Activated CD4-positive, CD25-positive, alpha-beta regulatory T cell treated with anti-CD3 and anti-CD28 coated beads, Interleukin-2, amount 50 U/mL, for 72 hours (primary cell): ENCODE results near the gene SLC26A9.
"Not testable (repeated sequence)": the region's sequence is repeated elsewhere in the genome, so short reads cannot be mapped to it uniquely, and the experiment has no call there.

Source experiments
- DNase-seq: peaks from one replicate; pipeline ENCODE4 v3.0.0; 2021

The SLC26A9 gene

GRCh38 chr1:205923651-205924459 is 19.4 kb downstream of the SLC26A9 start:
- peak; percentile 8 for DNase-seq

GRCh38 chr1:205922806-205923205 is 20.4 kb downstream of the SLC26A9 start:
- no peak for DNase-seq

- DNase-seq, result no peak
Measured at GRCh38 chr1:205922314-205922713, 20.9 kb downstream of the SLC26A9 start.

GRCh38 chr1:205921570-205921909 is 21.7 kb downstream of the SLC26A9 start:
- DNase-seq, result no peak

- no peak for DNase-seq
Measured at GRCh38 chr1:205920861-205921569, 22.2 kb downstream of the SLC26A9 start.

GRCh38 chr1:205920159-205920558 is 23.1 kb downstream of the SLC26A9 start:
- DNase-seq, result no peak

DNA sequence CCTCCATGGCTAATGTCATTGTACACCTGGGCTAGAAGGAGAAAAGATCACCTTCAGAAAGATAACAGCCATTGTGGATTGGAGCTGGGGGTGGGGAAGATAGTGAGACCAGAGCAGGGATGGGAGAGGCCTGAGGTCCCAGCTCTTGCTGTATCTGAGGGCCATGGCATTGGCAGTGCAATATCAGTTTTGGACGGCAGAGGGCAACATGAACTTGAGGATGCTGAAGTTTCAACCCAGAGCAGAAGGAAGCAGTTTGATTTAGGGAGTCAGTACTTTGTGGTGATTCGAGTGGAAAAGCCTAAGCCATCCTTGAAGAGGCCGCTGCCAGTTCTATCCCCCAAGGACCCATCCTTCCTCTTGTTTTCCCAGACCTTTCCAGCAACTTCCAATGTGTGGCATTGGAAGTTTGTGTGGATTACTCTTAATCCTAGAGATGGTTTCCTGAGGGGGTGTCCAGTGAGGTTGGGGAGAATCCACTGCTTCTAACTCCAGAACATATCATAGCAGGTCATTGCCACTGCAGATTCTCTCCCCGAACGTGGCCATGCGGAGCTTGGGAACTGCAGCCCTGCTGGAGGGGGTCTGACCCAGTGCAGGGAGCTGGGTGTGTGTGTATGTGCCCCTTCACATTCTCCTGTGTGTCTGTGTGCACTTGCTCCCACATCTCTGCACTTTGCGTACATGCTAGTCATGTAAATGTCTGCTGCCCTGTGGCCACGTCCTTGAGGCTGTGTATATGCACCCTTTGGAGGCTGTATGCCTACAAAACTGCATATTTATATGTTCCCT is 24.1 kb downstream of the SLC26A9 start:
- peak; percentile 77 for DNase-seq

- no peak for DNase-seq
Measured at GRCh38 chr1:205917466-205918238, 25.6 kb downstream of the SLC26A9 start.

- DNase-seq, result no peak
Measured at GRCh38 chr1:205916541-205916940, 26.7 kb downstream of the SLC26A9 start.

GRCh38 chr1:205915354-205915990 is 27.8 kb downstream of the SLC26A9 start:
- DNase-seq, result no peak

- no peak for DNase-seq
Measured at GRCh38 chr1:205914730-205915129, 28.5 kb downstream of the SLC26A9 start.

DNA sequence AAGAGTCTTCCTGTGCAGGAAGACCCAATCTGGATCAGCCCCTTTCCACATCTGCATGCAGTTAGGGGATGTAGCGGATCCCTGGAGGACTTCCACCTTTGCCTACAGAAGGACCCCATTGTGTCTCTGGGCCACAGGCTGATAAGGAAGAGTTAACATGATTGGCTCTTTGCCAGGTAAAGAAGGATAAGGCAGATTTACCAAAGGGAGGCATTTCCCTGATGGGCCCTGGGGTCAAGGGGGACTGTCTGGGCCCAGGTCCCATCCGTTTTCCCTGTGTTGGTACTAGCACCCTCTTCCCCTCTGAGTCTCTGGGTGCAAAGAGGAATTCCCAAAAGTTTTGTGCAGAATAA is 29.1 kb downstream of the SLC26A9 start:
- no peak for DNase-seq

GRCh38 chr1:205913451-205914154 is 29.7 kb downstream of the SLC26A9 start:
- no peak for DNase-seq

DNA sequence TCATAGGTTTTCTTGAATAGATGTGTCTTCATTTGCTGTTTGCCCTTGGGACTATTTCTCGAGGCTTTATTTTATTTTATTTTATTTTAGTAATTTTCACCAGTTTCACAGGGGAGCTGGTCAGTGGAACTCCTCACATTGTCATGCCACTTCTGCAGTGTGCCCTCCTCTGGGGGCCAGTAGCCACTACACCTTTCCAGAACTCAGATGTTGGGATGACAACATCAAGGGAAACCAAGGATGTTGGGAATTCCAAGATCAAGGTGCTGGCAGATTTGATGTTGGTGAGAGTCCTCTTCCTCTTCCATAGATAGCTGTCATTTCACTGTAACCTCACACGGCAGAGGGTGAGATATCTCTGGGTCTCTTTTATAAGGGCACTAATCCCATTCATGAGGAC is 35.5 kb downstream of the SLC26A9 start:
- DNase-seq, result no peak

- not testable (repeated sequence) for DNase-seq
Measured at GRCh38 chr1:205905095-205905494, 38.2 kb downstream of the SLC26A9 start.

DNA sequence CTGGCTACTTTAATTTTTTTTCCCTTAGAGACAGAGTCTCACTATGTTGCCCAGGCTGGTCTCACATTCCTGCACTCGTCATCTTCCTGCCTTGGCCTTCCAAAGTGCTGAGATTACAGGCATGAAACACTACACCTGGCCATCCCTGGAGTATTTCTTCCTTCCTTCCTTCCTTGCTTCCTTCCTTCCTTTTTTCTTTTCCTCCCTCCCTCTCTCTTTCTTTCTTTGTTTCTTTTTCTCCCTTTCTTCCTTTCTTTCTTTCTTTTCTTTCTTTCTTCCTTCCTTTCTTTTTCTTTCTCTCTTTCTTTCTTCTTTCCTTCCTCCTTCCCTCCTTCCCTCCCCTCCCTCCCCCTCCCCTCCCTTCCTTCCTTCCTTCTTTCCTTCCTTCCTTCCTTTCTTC is 46.9 kb downstream of the SLC26A9 start:
- no peak for DNase-seq

DNA sequence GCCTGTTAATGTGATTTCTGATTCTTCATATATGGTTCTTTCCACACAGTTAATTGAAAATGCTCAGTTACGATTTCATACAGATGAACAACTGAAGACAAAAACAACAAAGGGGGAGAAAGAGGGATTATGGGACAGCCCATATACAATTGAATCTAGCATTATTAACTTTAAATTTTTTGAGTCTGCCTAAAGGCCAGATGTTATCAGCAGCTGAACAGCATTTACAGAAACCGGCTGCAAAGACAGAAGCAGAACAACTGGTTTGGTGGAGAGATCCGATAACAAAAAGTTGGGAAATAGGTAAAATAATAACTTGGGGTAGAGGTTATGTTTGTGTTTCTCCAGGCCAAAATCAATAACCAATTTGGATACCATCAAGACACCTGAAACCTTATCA is 49.1 kb downstream of the SLC26A9 start:
- DNase-seq, result not testable (repeated sequence)

GRCh38 chr1:205892175-205892574 is 51.1 kb downstream of the SLC26A9 start:
- not testable (repeated sequence) for DNase-seq

DNA sequence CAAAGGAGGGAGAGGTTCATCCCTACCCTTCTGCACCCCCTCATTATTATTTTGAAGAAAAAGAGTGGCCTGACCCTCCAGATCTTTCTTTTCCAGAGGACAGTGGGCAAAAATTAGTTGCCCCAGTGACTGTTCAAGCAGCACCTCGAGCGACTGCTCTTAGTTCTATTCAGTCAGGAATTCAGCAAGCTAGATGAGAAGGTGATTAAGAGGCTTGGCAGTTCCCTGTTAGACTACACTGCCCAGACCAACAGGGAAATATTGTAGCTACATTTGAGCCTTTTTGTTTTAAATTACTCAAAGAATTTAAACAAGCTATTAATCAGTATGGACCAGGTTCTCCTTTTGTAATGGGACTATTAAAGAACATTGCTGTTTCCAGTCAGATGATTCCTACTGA is 51.8 kb downstream of the SLC26A9 start:
- not testable (repeated sequence) for DNase-seq

GRCh38 chr1:205890631-205891030 is 52.6 kb downstream of the SLC26A9 start:
- DNase-seq, result not testable (repeated sequence)

DNA sequence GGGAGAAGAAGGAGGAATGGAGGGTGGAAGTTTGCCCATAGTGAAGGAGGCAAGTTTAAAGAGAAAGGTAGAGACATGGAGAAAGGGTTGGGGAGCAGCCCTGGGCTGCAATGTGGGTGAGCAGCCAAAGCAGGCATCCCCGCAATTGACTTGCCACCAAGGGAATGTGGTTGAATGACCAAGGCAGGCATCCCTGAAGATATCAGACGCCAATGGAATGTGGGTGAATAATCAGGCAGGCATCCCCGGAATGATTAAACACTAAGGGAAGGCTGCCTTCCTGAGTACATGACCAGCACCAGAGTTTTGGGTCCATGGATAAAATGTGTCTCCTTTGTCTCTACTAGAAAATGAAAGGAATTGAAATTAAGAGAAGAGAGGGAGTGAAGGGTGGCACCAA is 53.5 kb downstream of the SLC26A9 start:
- not testable (repeated sequence) for DNase-seq

- not testable (repeated sequence) for DNase-seq
Measured at GRCh38 chr1:205889006-205889405, 54.2 kb downstream of the SLC26A9 start.
